Measurements from ENCODE around the gene MYH7.

Gene MYH7

GRCh38 chr14:23405096-23405495 is 30.4 kb downstream of the MYH7 start:
- Histone ChIP-seq H3K4ac (ENCODE audit: low read depth in 1 of 2, low read length in 2 of 2) (no peak overlapping the region), H3K9ac (ENCODE audit: low read length) (no peak overlapping the region), H2BK15ac (ENCODE audit: low read depth, poor library complexity, severe bottlenecking) (no peak overlapping the region), H2AK5ac (ENCODE audit: low read length, severe bottlenecking) (no peak overlapping the region), H3K23ac (ENCODE audit: low read length in 2 of 2) (no peak overlapping the region), H4K8ac (ENCODE audit: low read length) (no peak overlapping the region), H3K9me3 (ENCODE audit: control insufficient read depth, low read length) (no peaks in the 10 kb centered on the region), H2AFZ (ENCODE audit: low read depth, low read length) (no peak overlapping the region), H3K4me2 (ENCODE audit: low read length, poor library complexity, severe bottlenecking) (no peak overlapping the region), H3K36me3 (ENCODE audit: control insufficient read depth in 1 of 2, insufficient read depth in 2 of 2, low read depth in 1 of 2, low read length in 2 of 2) (no peaks in the 10 kb centered on the region), H3K27me3 (ENCODE audit: control insufficient read depth in 1 of 2, insufficient read depth in 1 of 2, low read length in 2 of 2) (peaks cover 50 to 78% of the 10 kb centered on the region in 2 experiments), H3K79me1 (replicated peaks; ENCODE audit: low read length, poor library complexity, severe bottlenecking) (no peaks in the 10 kb centered on the region), H3K14ac (ENCODE audit: low read length in 2 of 2) (no peak overlapping the region), H3K18ac (ENCODE audit: low read depth in 1 of 2, low read length in 2 of 2) (no peak overlapping the region), H3K4me1 (ENCODE audit: control insufficient read depth, insufficient read depth, low read depth, low read length) (no peaks in the 10 kb centered on the region), H4K91ac (ENCODE audit: low read length) (no peak overlapping the region), H2BK120ac (ENCODE audit: low read depth, low read length) (no peak overlapping the region), H2BK12ac (ENCODE audit: low read length in 2 of 2) (no peak overlapping the region), H3K4me3 (ENCODE audit: insufficient read depth in 1 of 2, low read depth in 1 of 2, low read length in 2 of 2) (no peak overlapping the region), H3K27ac (ENCODE audit: low read length, poor library complexity, severe bottlenecking) (no peak overlapping the region), H2BK5ac (ENCODE audit: low read depth, low read length, poor library complexity, severe bottlenecking) (no peak overlapping the region)
- WGBS: 86% methylated on average over 10 of the region's 10 CpGs
- DNase-seq: no peak

- H3K9ac ChIP-seq (ENCODE audit: low read length): no peak overlapping the region
- WGBS: 81% methylated on average over 14 of the region's 14 CpGs
- H3K23ac ChIP-seq (ENCODE audit: low read length in 2 of 2): no peak overlapping the region
- DNase-seq: no peak
- H3K9me3 ChIP-seq (ENCODE audit: control insufficient read depth, low read length): no peaks in the 10 kb centered on the region
- no peak overlapping the region for H2BK5ac ChIP-seq (ENCODE audit: low read depth, low read length, poor library complexity, severe bottlenecking)
- H2BK15ac ChIP-seq (ENCODE audit: low read depth, poor library complexity, severe bottlenecking): no peak overlapping the region
- H2BK12ac ChIP-seq (ENCODE audit: low read length in 2 of 2): no peak overlapping the region
- no peak overlapping the region for H3K4me3 ChIP-seq (ENCODE audit: insufficient read depth in 1 of 2, low read depth in 1 of 2, low read length in 2 of 2)
- no peak overlapping the region for H3K27ac ChIP-seq (ENCODE audit: low read length, poor library complexity, severe bottlenecking)
- H4K91ac ChIP-seq (ENCODE audit: low read length): no peak overlapping the region
- H2AK5ac ChIP-seq (ENCODE audit: low read length, severe bottlenecking): no peak overlapping the region
- no peak overlapping the region for H3K14ac ChIP-seq (ENCODE audit: low read length in 2 of 2)
- H3K4ac ChIP-seq (ENCODE audit: low read depth in 1 of 2, low read length in 2 of 2): no peak overlapping the region
- no peak overlapping the region for H2BK120ac ChIP-seq (ENCODE audit: low read depth, low read length)
- H3K4me1 ChIP-seq (ENCODE audit: control insufficient read depth, insufficient read depth, low read depth, low read length): no peaks in the 10 kb centered on the region
- H4K8ac ChIP-seq (ENCODE audit: low read length): no peak overlapping the region
- H3K4me2 ChIP-seq (ENCODE audit: low read length, poor library complexity, severe bottlenecking): no peak overlapping the region
- no peak overlapping the region for H2AFZ ChIP-seq (ENCODE audit: low read depth, low read length)
- H3K27me3 ChIP-seq (ENCODE audit: control insufficient read depth in 1 of 2, insufficient read depth in 1 of 2, low read length in 2 of 2): peaks cover 46 to 72% of the 10 kb centered on the region in 2 experiments
- H3K79me1 ChIP-seq (replicated peaks; ENCODE audit: low read length, poor library complexity, severe bottlenecking): no peaks in the 10 kb centered on the region
- H3K18ac ChIP-seq (ENCODE audit: low read depth in 1 of 2, low read length in 2 of 2): no peak overlapping the region
- H3K36me3 ChIP-seq (ENCODE audit: control insufficient read depth in 1 of 2, insufficient read depth in 2 of 2, low read depth in 1 of 2, low read length in 2 of 2): no peaks in the 10 kb centered on the region
These were observed 31.0 kb downstream of the MYH7 start for GRCh38 chr14:23404331-23404900.

- 71% methylated on average over 3 of the region's 4 CpGs for WGBS
These were observed 31.6 kb downstream of the MYH7 start for GRCh38 chr14:23403908-23404307.

GRCh38 chr14:23403139-23403438 is 32.4 kb downstream of the MYH7 start:
- no peak overlapping the region for H2BK5ac ChIP-seq (ENCODE audit: low read depth, low read length, poor library complexity, severe bottlenecking)
- 73% methylated on average over 7 of the region's 7 CpGs for WGBS
- H3K79me1 ChIP-seq (replicated peaks; ENCODE audit: low read length, poor library complexity, severe bottlenecking): no peaks in the 10 kb centered on the region
- no peak overlapping the region for H4K91ac ChIP-seq (ENCODE audit: low read length)
- no peak for DNase-seq
- no peaks in the 10 kb centered on the region for H3K36me3 ChIP-seq (ENCODE audit: control insufficient read depth in 1 of 2, insufficient read depth in 2 of 2, low read depth in 1 of 2, low read length in 2 of 2)
- H2BK120ac ChIP-seq (ENCODE audit: low read depth, low read length): no peak overlapping the region
- H2BK15ac ChIP-seq (ENCODE audit: low read depth, poor library complexity, severe bottlenecking): no peak overlapping the region
- H2AK5ac ChIP-seq (ENCODE audit: low read length, severe bottlenecking): no peak overlapping the region
- no peak overlapping the region for H3K23ac ChIP-seq (ENCODE audit: low read length in 2 of 2)
- no peak overlapping the region for H2AFZ ChIP-seq (ENCODE audit: low read depth, low read length)
- no peak overlapping the region for H2BK12ac ChIP-seq (ENCODE audit: low read length in 2 of 2)
- no peak overlapping the region for H3K9ac ChIP-seq (ENCODE audit: low read length)
- H3K27ac ChIP-seq (ENCODE audit: low read length, poor library complexity, severe bottlenecking): no peak overlapping the region
- H3K4me3 ChIP-seq (ENCODE audit: insufficient read depth in 1 of 2, low read depth in 1 of 2, low read length in 2 of 2): no peak overlapping the region
- no peak overlapping the region for H3K18ac ChIP-seq (ENCODE audit: low read depth in 1 of 2, low read length in 2 of 2)
- no peaks in the 10 kb centered on the region for H3K4me1 ChIP-seq (ENCODE audit: control insufficient read depth, insufficient read depth, low read depth, low read length)
- no peak overlapping the region for H3K4me2 ChIP-seq (ENCODE audit: low read length, poor library complexity, severe bottlenecking)
- H3K9me3 ChIP-seq (ENCODE audit: control insufficient read depth, low read length): no peaks in the 10 kb centered on the region
- H4K8ac ChIP-seq (ENCODE audit: low read length): no peak overlapping the region
- no peak overlapping the region for H3K4ac ChIP-seq (ENCODE audit: low read depth in 1 of 2, low read length in 2 of 2)
- H3K14ac ChIP-seq (ENCODE audit: low read length in 2 of 2): no peak overlapping the region
- H3K27me3 ChIP-seq (ENCODE audit: control insufficient read depth in 1 of 2, insufficient read depth in 1 of 2, low read length in 2 of 2): peaks cover 41 to 63% of the 10 kb centered on the region in 2 experiments

More at GRCh38 chr14:23403908-23404307, 31.6 kb downstream of the MYH7 start:
- Histone ChIP-seq H3K4me1 (ENCODE audit: control insufficient read depth, insufficient read depth, low read depth, low read length) (no peaks in the 10 kb centered on the region), H3K23ac (ENCODE audit: low read length in 2 of 2) (no peak overlapping the region), H3K4me2 (ENCODE audit: low read length, poor library complexity, severe bottlenecking) (no peak overlapping the region), H2AK5ac (ENCODE audit: low read length, severe bottlenecking) (no peak overlapping the region), H3K14ac (ENCODE audit: low read length in 2 of 2) (no peak overlapping the region), H3K27ac (ENCODE audit: low read length, poor library complexity, severe bottlenecking) (no peak overlapping the region), H2AFZ (ENCODE audit: low read depth, low read length) (no peak overlapping the region), H4K8ac (ENCODE audit: low read length) (no peak overlapping the region), H3K9ac (ENCODE audit: low read length) (no peak overlapping the region), H2BK120ac (ENCODE audit: low read depth, low read length) (no peak overlapping the region), H3K27me3 (ENCODE audit: control insufficient read depth in 1 of 2, insufficient read depth in 1 of 2, low read length in 2 of 2) (peaks cover 45 to 67% of the 10 kb centered on the region in 2 experiments), H4K91ac (ENCODE audit: low read length) (no peak overlapping the region), H3K36me3 (ENCODE audit: control insufficient read depth in 1 of 2, insufficient read depth in 2 of 2, low read depth in 1 of 2, low read length in 2 of 2) (no peaks in the 10 kb centered on the region), H3K79me1 (replicated peaks; ENCODE audit: low read length, poor library complexity, severe bottlenecking) (no peaks in the 10 kb centered on the region), H3K4me3 (ENCODE audit: insufficient read depth in 1 of 2, low read depth in 1 of 2, low read length in 2 of 2) (no peak overlapping the region), H2BK12ac (ENCODE audit: low read length in 2 of 2) (no peak overlapping the region), H3K4ac (ENCODE audit: low read depth in 1 of 2, low read length in 2 of 2) (no peak overlapping the region), H2BK5ac (ENCODE audit: low read depth, low read length, poor library complexity, severe bottlenecking) (no peak overlapping the region), H3K18ac (ENCODE audit: low read depth in 1 of 2, low read length in 2 of 2) (no peak overlapping the region), H2BK15ac (ENCODE audit: low read depth, poor library complexity, severe bottlenecking) (no peak overlapping the region), H3K9me3 (ENCODE audit: control insufficient read depth, low read length) (no peaks in the 10 kb centered on the region)
- no peak for DNase-seq
